ENCODE data around the gene PRCC.

Gene PRCC

DNA sequence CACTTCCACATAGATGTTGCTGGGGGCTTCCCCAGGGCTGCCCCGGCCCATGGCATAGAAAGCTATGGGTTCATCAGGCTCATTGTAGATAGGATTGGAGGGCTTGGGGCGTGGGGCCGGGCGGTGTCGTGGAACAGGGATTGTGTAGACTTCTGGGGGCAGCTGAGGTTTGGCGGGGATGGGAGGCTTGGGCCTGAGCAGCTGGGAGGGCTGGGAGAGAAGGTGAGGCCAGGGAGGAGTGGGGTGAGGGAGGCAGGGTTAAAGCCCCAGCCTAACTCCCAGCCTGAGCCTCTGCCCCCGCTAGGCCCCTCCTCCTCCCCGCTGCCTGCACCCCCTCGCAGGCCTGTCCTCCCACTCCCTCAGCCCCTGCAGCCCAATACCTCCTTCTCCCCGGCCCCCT lies 41.9 kb downstream of the PRCC start:
- Histone ChIP-seq H3K27ac (ENCODE audit: low read depth, low read length) (no peak overlapping the region), H3K27me3 (ENCODE audit: insufficient read depth, low read length) (no peaks in the 10 kb centered on the region), H3K4me1 (ENCODE audit: control insufficient read depth, insufficient read depth, low read length, unreplicated experiment) (peaks cover 12% of the 10 kb centered on the region), H2AFZ (ENCODE audit: low read length, unreplicated experiment) (no peak overlapping the region), H3K79me2 (ENCODE audit: control insufficient read depth, insufficient read depth, low read length, unreplicated experiment) (peaks cover 5% of the 10 kb centered on the region), H3K4me3 (ENCODE audit: low read depth, low read length) (no peak overlapping the region), H3K36me3 (ENCODE audit: insufficient read depth, low read length) (peaks cover 5% of the 10 kb centered on the region; the same call in 1 of the 2 replicates)

DNA sequence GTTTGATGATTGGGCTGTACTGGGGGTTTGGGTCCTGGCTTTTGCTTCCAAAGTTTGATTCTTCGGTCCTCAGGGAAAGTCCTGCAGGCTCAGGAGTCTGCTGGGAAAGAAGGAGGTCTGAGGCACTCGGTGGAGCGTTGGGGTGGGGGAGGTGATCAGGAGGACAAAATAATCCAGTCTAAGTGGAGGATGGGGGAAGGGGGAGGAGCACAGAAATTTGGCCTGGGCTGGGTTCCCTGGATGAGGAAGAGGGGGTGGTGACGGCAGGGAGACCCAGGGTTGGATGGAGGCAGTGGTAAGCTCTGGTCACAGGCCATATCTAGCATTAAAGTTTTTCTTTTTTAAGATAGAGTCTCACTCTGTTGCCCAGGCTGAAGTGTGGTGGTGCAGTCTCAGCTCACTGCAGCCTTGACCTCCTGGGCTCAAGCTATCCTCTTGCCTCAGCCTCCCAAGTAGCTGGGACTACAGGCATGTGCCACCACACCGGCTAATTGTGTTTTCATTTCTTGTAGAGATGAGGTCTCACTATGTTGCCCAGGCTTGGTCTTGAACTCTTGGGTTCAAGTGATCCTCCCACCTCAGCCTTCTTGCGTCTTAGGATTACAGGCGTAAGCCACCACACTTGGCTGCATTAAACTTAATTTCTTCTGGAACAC lies 42.5 kb downstream of the PRCC start:
- Histone ChIP-seq H3K79me2 (ENCODE audit: control insufficient read depth, insufficient read depth, low read length, unreplicated experiment) (peaks cover 5% of the 10 kb centered on the region), H3K27ac (ENCODE audit: low read depth, low read length) (no peak overlapping the region), H2AFZ (ENCODE audit: low read length, unreplicated experiment) (no peak overlapping the region), H3K4me1 (ENCODE audit: control insufficient read depth, insufficient read depth, low read length, unreplicated experiment) (peaks cover 18% of the 10 kb centered on the region), H3K36me3 (ENCODE audit: insufficient read depth, low read length) (peaks cover 5% of the 10 kb centered on the region; the same call in 1 of the 2 replicates), H3K4me3 (ENCODE audit: low read depth, low read length) (no peak overlapping the region), H3K27me3 (ENCODE audit: insufficient read depth, low read length) (no peaks in the 10 kb centered on the region)

DNA sequence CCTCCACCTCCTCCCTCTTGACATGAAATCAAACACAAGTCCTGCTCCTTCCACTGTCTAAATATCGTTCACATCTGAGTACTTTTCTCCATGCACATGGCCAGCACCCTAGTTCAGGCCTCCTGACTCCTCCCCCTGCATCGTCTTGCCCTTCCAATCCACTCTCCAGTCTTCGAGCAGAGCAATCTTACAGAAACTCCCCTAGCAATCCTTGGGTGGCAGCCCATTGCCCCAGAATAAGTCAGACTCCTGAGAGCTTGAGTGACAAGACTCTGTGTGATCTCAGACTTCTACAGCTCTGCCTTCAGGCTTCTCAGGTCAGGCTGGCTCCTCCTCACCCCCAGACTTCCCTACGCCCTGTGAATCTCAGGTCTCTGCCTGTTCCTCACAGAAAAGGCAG lies 43.8 kb downstream of the PRCC start:
- Histone ChIP-seq H3K4me1 (ENCODE audit: control insufficient read depth, insufficient read depth, low read length, unreplicated experiment) (peaks cover 28% of the 10 kb centered on the region), H3K27ac (ENCODE audit: low read depth, low read length) (no peak overlapping the region), H3K36me3 (ENCODE audit: insufficient read depth, low read length) (peaks cover 5% of the 10 kb centered on the region; the same call in 1 of the 2 replicates), H2AFZ (ENCODE audit: low read length, unreplicated experiment) (no peak overlapping the region), H3K79me2 (ENCODE audit: control insufficient read depth, insufficient read depth, low read length, unreplicated experiment) (peaks cover 5% of the 10 kb centered on the region), H3K4me3 (ENCODE audit: low read depth, low read length) (no peak overlapping the region), H3K27me3 (ENCODE audit: insufficient read depth, low read length) (no peaks in the 10 kb centered on the region)

DNA sequence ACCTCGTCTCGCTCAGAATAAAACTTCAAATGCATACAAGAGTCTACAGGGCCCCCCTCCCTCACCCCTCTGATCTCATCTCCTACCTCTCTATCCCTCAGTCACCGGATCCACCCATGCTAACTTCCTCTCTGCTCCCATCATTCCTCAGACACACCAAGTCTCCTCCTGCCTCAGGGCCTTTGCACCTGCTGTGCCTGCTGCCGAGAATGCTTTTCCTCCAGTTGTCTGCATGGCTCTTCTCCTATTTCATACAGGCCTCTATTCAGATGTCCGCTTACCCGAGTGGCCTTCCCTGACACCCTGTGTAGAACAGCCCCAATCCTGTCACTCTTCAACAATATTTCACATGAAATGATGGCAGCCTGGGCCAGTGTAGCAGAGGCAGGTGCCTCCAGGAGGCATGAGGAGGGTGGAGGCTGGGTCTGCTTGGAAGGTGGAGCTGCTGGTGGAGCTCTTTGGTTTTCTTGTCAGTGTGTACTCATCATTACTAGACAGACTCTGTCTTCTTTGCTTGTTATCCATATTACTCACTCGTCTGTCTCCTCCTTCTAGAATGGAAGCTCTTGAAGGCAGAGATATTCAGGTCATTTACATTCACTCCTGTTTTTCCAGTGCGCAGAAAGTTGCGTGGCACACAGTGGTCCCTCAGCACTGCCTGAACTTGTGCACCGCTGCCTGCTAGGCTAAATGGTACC lies 45.1 kb downstream of the PRCC start:
- Histone ChIP-seq H3K27ac (ENCODE audit: low read depth, low read length) (no peak overlapping the region), H2AFZ (ENCODE audit: low read length, unreplicated experiment) (no peak overlapping the region), H3K27me3 (ENCODE audit: insufficient read depth, low read length) (no peaks in the 10 kb centered on the region), H3K4me3 (ENCODE audit: low read depth, low read length) (peak overlapping the region; percentile 80), H3K79me2 (ENCODE audit: control insufficient read depth, insufficient read depth, low read length, unreplicated experiment) (peaks cover 5% of the 10 kb centered on the region), H3K36me3 (ENCODE audit: insufficient read depth, low read length) (no peaks in the 10 kb centered on the region; the same call in 1 of the 2 replicates), H3K4me1 (ENCODE audit: control insufficient read depth, insufficient read depth, low read length, unreplicated experiment) (peaks cover 28% of the 10 kb centered on the region)

DNA sequence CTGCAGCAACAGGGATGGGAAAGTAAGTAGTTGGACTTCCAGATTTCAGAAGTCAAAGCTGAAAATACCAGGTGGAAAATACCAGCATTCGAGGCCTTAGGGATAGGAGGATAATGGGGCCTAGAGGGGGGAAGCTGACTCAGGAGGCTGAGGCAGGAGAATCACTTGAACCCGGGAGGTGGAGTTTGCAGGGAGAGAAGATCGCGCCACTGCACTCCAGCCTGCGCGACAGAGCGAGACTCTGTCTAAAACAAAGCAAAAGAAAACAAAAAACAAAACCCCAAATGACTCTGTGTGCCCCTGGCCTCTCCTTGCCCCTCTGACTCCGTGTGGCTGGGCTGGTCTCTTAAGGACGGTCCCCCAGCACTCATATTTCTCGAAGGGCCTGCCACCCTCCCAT lies 46.0 kb downstream of the PRCC start:
- H3K4me3 ChIP-seq (ENCODE audit: low read depth, low read length) = peak overlapping the region; percentile 80

DNA sequence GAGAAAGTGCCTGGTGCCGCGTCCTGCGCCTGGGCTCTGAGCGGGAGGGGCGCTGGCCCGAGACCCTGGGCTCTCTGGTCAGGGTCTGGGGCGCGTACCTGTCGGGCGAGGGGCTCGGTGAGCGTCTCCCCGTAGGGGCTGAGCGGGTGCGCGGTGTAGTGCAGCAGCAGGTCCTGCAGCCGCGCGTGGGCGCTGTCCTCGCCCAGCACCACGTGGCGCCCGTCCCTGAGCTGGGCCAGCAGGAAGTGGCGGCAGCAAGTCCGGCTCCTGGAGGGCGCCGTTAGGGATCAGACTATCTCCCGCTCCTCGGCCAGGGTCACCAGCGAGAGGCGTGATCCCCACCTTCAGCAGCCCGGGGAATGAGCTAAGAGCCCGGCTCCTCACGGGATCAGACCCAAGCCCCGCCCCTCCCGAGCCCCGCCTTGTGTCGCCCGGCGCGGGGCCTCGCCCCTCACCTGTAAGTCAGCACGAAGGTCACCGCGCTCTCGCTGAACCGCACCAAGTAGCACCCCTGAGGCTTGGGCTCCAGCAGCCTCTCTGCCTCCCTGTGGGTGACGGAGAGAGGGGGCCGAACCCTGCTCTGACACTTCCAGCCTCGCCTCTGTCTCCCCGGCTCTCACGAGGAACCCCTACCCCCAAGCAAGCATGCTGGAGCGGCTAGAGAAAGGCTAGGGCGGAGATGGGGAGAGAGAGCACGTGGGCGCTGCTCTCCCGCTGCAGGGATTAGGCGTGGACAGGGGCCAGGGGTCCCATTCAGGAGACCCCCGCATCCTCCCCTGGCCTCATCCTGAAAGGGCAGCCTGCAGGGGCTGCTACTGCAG lies 46.6 kb downstream of the PRCC start:
- H3K27ac ChIP-seq (ENCODE audit: low read depth, low read length) = peak overlapping the region; percentile 50; the same call in 1 of the 2 replicates
- H2AFZ ChIP-seq (ENCODE audit: low read length, unreplicated experiment) = peak overlapping the region; percentile 73
- peak overlapping the region; percentile 80 for H3K4me3 ChIP-seq (ENCODE audit: low read depth, low read length)
- H3K79me2 ChIP-seq (ENCODE audit: control insufficient read depth, insufficient read depth, low read length, unreplicated experiment) = peaks cover 5% of the 10 kb centered on the region
- H3K4me1 ChIP-seq (ENCODE audit: control insufficient read depth, insufficient read depth, low read length, unreplicated experiment) = peaks cover 28% of the 10 kb centered on the region
- no peaks in the 10 kb centered on the region for H3K27me3 ChIP-seq (ENCODE audit: insufficient read depth, low read length)
- H3K36me3 ChIP-seq (ENCODE audit: insufficient read depth, low read length) = no peaks in the 10 kb centered on the region; the same call in 1 of the 2 replicates

More for the DNA sequence above, 46.0 kb downstream of the PRCC start:
- Histone ChIP-seq H2AFZ (ENCODE audit: low read length, unreplicated experiment) (peak overlapping the region; percentile 73), H3K36me3 (ENCODE audit: insufficient read depth, low read length) (no peaks in the 10 kb centered on the region; the same call in 1 of the 2 replicates), H3K79me2 (ENCODE audit: control insufficient read depth, insufficient read depth, low read length, unreplicated experiment) (peaks cover 5% of the 10 kb centered on the region), H3K4me1 (ENCODE audit: control insufficient read depth, insufficient read depth, low read length, unreplicated experiment) (peaks cover 28% of the 10 kb centered on the region), H3K27ac (ENCODE audit: low read depth, low read length) (peak overlapping the region; percentile 50; the same call in 1 of the 2 replicates), H3K27me3 (ENCODE audit: insufficient read depth, low read length) (no peaks in the 10 kb centered on the region)

DNA sequence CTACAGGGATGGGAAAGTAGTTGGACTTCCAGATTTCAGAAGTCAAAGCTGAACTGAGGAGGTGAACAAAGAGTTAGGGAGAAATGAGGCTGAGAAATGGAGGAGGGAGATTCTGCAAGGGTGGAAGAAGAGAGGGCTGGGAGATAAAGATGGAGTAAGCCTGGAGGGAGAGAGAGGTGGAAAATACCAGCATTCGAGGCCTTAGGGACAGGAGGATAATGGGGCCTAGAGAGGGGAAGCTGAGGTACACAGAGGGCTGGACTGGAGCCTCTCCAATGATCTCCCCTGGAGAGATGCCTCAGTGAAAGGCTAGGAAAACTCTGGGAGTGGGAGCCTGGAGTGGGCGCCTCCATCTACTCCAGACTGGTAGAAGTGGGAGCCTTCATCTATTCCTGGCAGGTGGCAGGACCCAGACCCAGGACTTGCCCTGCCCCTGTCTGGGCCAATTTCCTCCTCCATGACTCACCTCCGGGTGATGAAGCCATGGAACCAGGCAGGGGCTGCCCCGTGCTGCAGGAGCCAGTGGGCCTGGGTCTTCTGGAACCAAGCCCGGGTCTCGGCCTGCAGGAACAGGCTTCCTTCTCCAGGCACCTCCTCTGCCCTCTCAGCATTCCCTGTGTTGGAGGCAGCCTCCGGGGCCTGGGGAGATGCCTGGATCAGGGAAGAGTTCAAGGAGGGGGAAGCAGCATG lies 47.4 kb downstream of the PRCC start:
- H3K27ac ChIP-seq (ENCODE audit: low read depth, low read length) = peak overlapping the region; percentile 50
- H3K79me2 ChIP-seq (ENCODE audit: control insufficient read depth, insufficient read depth, low read length, unreplicated experiment) = peaks cover 5% of the 10 kb centered on the region
- peaks cover 28% of the 10 kb centered on the region for H3K4me1 ChIP-seq (ENCODE audit: control insufficient read depth, insufficient read depth, low read length, unreplicated experiment)
- H3K27me3 ChIP-seq (ENCODE audit: insufficient read depth, low read length) = no peaks in the 10 kb centered on the region
- H3K36me3 ChIP-seq (ENCODE audit: insufficient read depth, low read length) = no peaks in the 10 kb centered on the region; the same call in 1 of the 2 replicates
- peak overlapping the region; percentile 80; the same call in 1 of the 2 replicates for H3K4me3 ChIP-seq (ENCODE audit: low read depth, low read length)
- H2AFZ ChIP-seq (ENCODE audit: low read length, unreplicated experiment) = peak overlapping the region; percentile 68

DNA sequence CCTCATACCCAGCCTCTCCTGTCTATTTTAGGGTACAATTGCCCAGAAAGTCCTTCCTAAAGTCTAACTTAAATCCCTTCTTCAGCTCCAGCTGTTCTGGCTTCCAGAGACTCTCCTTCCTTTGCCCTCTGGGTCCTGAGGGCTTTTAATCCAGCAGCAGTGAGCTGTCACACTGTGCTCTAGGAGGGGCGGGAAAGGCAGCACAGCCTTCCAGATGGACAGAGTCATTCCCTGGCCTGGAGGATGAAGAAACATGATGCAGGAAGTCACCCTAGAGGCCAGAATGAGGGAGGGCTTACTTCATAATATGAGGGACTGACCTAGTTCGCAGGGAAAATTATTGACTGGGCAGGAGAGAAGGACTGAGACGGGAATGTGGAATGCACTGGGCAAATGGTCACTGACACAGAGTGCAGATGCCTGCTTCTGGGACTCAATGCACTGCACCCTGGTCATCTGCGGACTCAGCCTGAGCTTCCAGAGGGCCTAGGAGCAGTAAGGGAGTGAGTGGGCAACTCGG lies 48.0 kb downstream of the PRCC start:
- Histone ChIP-seq H3K27me3 (ENCODE audit: insufficient read depth, low read length) (no peaks in the 10 kb centered on the region), H3K36me3 (ENCODE audit: insufficient read depth, low read length) (no peaks in the 10 kb centered on the region; the same call in 1 of the 2 replicates), H3K27ac (ENCODE audit: low read depth, low read length) (peak overlapping the region; percentile 50), H2AFZ (ENCODE audit: low read length, unreplicated experiment) (no peak overlapping the region), H3K4me1 (ENCODE audit: control insufficient read depth, insufficient read depth, low read length, unreplicated experiment) (peaks cover 28% of the 10 kb centered on the region), H3K4me3 (ENCODE audit: low read depth, low read length) (no peak overlapping the region), H3K79me2 (ENCODE audit: control insufficient read depth, insufficient read depth, low read length, unreplicated experiment) (peaks cover 5% of the 10 kb centered on the region)

DNA sequence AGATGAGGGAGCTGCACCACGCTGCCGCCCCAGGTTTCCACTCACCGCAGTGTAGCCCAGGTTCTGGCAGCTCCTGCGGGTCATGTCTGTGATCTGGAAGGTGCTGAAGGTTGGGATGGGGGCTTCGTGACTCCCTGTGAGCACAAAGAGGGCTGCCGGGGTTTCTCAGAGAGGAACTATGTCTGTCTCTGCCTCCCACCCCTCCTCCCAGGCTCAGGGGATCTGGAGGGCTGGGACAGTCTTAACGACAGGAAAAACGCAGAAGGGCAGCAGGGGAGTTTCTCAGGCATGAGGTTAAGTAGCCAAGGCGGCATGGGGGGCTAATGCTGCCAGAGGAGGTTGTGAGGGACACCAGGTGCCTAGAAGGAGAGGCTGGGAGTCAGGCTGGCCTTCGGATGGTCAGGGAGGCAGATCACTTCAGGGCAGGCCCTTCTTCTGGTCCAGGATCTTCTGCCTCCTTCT lies 48.7 kb downstream of the PRCC start:
- no peak overlapping the region for H3K4me3 ChIP-seq (ENCODE audit: low read depth, low read length)
- H3K27ac ChIP-seq (ENCODE audit: low read depth, low read length) = peak overlapping the region; percentile 24; the same call in 1 of the 2 replicates
- no peaks in the 10 kb centered on the region for H3K27me3 ChIP-seq (ENCODE audit: insufficient read depth, low read length)
- H3K4me1 ChIP-seq (ENCODE audit: control insufficient read depth, insufficient read depth, low read length, unreplicated experiment) = peaks cover 28% of the 10 kb centered on the region
- no peak overlapping the region for H2AFZ ChIP-seq (ENCODE audit: low read length, unreplicated experiment)
- no peaks in the 10 kb centered on the region; the same call in 1 of the 2 replicates for H3K36me3 ChIP-seq (ENCODE audit: insufficient read depth, low read length)
- H3K79me2 ChIP-seq (ENCODE audit: control insufficient read depth, insufficient read depth, low read length, unreplicated experiment) = peaks cover 5% of the 10 kb centered on the region

Measured in ACC112 (cell line).